GM13977 (cell line): ENCODE data around the gene MAFG.

Source experiments
- DNase-seq: peaks from one replicate; pipeline ENCODE4 v3.0.0; 2012; ENCODE audit warnings: low spot score
- in situ Hi-C: fragments of 300-500 bp; cut with MboI; formaldehyde crosslinking; loops from one replicate; pipeline ENCODE4 v1.12.0; 2022; ENCODE audit warnings: low sequenced_read_pairs, low pct_unique_long_range_greater_than_20kb, mixed read lengths, inconsistent platforms; ENCODE audit not compliant: unreplicated experiment
- TF ChIP-seq, protein P1 (sequence below): IDR thresholded peaks from 2 replicates; pipeline ENCODE4 v1.5.1; 2012; ENCODE audit warnings: mild to moderate bottlenecking, control low read depth; ENCODE audit not compliant: insufficient read depth; ENCODE audit errors: extremely low read depth, missing control alignments

Gene MAFG

DNA sequence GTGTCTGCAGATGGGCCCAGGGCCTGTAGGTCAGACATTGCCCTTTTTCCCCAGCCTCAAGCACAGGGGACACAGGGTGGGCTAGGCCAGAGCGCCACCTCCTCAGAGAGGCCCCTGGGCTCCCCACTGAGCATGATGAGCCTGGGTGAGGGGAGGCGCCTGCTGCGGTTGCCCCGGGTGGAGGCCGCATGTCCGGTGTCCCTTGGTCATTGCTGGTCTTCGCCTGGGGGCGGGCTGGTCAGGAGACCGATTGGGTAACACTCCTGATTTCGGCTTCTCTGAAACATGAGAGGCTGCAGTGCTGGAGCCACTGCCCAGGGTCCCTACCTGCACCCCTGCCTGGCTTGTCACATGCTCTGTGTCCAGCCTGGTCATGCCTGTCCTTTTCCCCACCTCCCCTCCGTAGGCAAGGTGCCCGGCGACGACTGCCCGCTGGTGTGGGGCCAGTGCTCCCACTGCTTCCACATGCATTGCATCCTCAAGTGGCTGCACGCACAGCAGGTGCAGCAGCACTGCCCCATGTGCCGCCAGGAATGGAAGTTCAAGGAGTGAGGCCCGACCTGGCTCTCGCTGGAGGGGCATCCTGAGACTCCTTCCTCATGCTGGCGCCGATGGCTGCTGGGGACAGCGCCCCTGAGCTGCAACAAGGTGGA is 27.9 kb downstream of the MAFG start:
- no peak for DNase-seq
- in situ Hi-C loops = no loop called here
- TF ChIP-seq, protein P1, sequence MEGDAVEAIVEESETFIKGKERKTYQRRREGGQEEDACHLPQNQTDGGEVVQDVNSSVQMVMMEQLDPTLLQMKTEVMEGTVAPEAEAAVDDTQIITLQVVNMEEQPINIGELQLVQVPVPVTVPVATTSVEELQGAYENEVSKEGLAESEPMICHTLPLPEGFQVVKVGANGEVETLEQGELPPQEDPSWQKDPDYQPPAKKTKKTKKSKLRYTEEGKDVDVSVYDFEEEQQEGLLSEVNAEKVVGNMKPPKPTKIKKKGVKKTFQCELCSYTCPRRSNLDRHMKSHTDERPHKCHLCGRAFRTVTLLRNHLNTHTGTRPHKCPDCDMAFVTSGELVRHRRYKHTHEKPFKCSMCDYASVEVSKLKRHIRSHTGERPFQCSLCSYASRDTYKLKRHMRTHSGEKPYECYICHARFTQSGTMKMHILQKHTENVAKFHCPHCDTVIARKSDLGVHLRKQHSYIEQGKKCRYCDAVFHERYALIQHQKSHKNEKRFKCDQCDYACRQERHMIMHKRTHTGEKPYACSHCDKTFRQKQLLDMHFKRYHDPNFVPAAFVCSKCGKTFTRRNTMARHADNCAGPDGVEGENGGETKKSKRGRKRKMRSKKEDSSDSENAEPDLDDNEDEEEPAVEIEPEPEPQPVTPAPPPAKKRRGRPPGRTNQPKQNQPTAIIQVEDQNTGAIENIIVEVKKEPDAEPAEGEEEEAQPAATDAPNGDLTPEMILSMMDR = no peak

DNA sequence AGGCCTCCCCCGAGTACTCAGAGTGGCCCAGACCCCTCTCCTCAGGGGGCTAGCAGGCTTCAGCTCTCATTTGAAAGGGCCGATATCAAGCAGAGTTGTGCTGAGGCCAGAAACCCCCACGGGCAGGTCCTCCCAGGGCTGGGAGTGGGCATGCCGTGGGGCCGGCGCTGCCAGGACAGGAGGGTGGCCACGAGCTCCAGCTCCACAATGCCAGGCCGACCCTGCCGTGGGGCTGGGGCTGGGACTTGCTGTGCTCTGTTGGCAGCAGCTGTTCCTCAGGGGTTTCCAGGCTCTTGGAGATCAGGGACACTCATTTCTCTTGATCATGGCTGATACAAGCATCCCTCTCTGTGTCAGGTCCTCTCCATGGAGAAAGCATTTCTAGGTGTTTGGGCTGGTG is 28.6 kb downstream of the MAFG start:
- in situ Hi-C loops = no loop called here

DNA sequence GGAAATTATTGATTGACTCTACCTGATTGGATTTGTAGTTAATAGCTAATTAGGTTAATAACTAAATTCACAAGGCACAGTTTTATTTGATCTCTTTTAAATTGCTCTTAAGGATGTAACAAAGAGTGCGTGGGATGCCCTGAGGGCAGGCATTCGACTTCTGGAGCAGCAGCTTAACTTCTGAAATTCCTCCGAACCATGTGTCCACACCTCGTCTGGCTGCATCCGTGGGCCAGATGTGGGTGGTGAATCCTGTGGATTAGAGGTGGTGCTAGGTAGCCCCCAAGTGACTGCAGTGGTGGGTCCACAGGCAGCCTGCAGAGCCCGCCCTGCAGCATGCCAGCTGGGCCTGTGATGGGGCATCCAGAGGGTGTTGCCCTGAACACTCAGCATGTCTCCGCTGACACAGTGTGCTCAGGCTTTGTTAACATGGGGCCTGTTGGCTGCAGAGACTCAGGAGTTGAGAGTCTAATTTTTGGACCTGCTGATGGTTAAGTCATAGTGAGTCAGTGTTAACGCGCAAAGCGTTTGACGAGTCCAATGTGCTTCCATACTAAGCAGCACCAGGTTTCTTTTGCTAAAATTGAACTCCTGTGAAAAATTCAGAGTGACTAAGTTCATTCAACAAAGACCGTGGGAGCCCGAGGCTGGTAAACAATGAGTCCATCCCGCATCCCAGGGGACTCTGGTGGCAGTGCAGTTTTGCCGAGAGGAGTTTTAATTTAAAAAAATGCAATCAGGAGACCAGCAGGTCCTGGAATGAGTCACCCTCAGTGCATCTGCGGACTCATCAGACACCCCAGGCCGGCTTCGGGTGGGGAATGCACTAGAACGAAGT is 29.3 kb downstream of the MAFG start:
- DNase-seq = no peak
- in situ Hi-C loops = no loop called here

More for the DNA sequence above, 28.6 kb downstream of the MAFG start:
- no peak for DNase-seq
- TF ChIP-seq, protein P1 = no peak

DNA sequence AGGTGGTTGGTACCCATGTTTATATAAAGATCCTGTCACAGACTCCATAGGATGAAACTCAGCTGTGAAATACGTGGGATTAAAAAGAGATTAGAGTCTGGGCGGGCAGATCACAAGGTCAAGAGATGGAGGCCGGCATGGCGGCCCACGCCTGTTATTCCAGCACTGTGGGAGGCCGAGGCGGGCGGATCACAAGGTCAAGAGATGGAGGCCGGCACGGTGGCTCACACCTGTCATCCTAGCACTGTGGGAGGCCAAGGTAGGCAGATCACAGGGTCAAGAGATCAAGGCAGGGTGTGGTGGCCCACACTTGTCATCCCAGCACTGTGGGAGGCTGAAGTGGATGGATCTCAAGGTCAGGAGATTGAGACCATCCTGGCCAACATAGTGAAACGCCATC is 32.1 kb downstream of the MAFG start:
- TF ChIP-seq, protein P1 = no peak
- in situ Hi-C loops = no loop called here
- DNase-seq = no peak

More for the DNA sequence above, 29.3 kb downstream of the MAFG start:
- TF ChIP-seq, protein P1 = no peak

DNA sequence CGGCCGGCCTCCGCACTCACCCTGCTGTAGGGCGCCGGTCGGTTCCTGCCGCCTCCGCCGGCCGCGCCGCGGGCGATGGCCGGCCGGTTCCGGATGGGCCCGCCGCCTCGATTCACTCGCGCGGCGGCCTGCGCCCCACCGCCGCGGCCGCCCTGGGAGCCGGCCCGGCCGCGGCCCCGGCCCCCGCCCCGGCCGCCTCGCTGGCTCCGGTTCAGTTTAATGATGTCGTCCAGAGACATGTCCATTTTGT is 36.3 kb downstream of the MAFG start:
- no peak for DNase-seq
- TF ChIP-seq, protein P1 = no peak
- in situ Hi-C loops = no loop called here

DNA sequence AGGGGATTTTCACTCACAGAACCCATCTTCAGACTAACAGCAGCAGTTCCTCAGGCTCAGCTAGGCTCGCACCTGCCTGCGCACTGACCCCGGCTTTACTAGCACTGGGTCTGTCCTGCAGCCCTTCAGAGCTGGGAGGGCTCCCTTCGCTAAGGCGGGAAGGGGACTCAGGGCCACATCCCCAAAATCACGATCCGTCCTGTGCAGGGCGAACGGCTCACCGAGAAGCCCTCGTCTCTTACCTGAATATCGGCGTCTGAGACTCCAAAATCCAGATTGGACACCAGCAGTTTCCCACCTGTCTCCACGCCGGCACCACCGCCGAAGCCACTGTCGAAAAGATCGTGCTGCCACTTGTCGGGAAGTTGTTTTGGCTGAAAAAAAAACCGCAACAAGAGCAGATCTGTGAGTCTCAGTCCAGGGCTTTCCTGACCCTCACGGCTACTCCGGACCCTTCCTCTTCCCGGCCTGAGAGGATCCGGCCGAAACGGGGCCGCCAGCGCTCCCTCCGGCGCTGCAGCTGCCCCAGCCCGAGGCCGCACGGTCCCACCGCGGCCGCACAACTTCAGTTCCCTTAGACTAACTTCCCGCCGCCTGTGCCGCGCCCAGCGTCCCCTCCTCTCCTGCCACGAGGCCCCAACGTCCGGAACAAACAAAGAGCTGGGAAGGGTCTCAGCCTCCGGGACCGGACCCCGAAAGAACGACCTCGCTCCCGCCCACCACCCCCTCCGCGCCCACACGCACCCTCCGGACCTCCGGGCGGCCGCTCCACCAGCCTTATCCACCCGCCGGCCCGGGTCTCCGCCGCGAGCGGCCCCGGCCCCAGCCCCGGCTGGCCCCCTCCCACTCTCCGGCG is 36.9 kb downstream of the MAFG start:
- in situ Hi-C loops = no loop called here
- DNase-seq = no peak
- TF ChIP-seq, protein P1 = no peak
